Keratinocyte (primary cell): ENCODE results near the gene USP37. TPM values are rescaled to one million over a fixed set of nuclear protein-coding genes. Genes with fewer than 3 reads are reported as not detected.

Source experiments
- DNase-seq: peaks from one replicate; pipeline ENCODE4 v3.0.0-alpha.2; 2011; ENCODE audit warnings: low read depth, missing footprints, low spot score
- FAIRE-seq: peaks from 2 replicates; lab custom pipeline; 2011; peaks lifted over from hg19 to GRCh38; lab: Jason Lieb, UNC
- H2AFZ ChIP-seq: 2 replicates; pipeline ENCODE4 v1.6.0; 2012; ENCODE audit warnings: low read length, control low read depth, inconsistent platforms; ENCODE audit not compliant: control insufficient read depth
- H3K27ac ChIP-seq: 2 replicates; pipeline ENCODE4 v1.5.1; 2011; ENCODE audit warnings: low read length; ENCODE audit not compliant: control insufficient read depth, insufficient read depth
- H3K27me3 ChIP-seq: 3 replicates; pipeline ENCODE4 v1.6.0; 2011; ENCODE audit warnings: low read length; ENCODE audit not compliant: control insufficient read depth, insufficient read depth; ENCODE audit errors: extremely low read depth
- H3K36me3 ChIP-seq, 2 experiments: 2 replicates in 1 of 2; 3 replicates in 1 of 2; pipeline ENCODE4 v1.5.1; 2011; ENCODE audit warnings: low read length in 2 of 2, mild to moderate bottlenecking in 1 of 2; ENCODE audit not compliant: control insufficient read depth in 2 of 2, insufficient read depth in 2 of 2; ENCODE audit errors: extremely low read depth in 1 of 2
- H3K4me1 ChIP-seq: 3 replicates; pipeline ENCODE4 v1.5.1; 2011; ENCODE audit warnings: low read length; ENCODE audit not compliant: control insufficient read depth, insufficient read depth; ENCODE audit errors: extremely low read depth
- H3K4me2 ChIP-seq: 3 replicates; pipeline ENCODE4 v1.6.0; 2011; ENCODE audit warnings: low read depth, low read length; ENCODE audit not compliant: control insufficient read depth, insufficient read depth; ENCODE audit errors: extremely low read depth
- H3K4me3 ChIP-seq, 3 experiments: fragments of 200-600 bp in 1 of 3; sonication (generic) in 1 of 3; 2 replicates in 2 of 3; 3 replicates in 1 of 3; pipeline ENCODE4 v1.5.1; 2011 to 2016; ENCODE audit warnings: low read length in 3 of 3, mild to moderate bottlenecking in 3 of 3, control low read depth in 2 of 3, inconsistent platforms in 1 of 3, low read depth in 1 of 3, mixed read lengths in 1 of 3, mixed run types in 1 of 3, moderate library complexity in 1 of 3; ENCODE audit not compliant: control insufficient read depth in 2 of 3, insufficient read depth in 2 of 3; ENCODE audit errors: extremely low read depth in 1 of 3
- H3K79me2 ChIP-seq: 2 replicates; pipeline ENCODE4 v1.6.0; 2012; ENCODE audit warnings: low read length; ENCODE audit not compliant: control insufficient read depth, insufficient read depth
- H3K9ac ChIP-seq: 3 replicates; pipeline ENCODE4 v1.6.0; 2011; ENCODE audit warnings: low read length; ENCODE audit not compliant: control insufficient read depth, insufficient read depth; ENCODE audit errors: extremely low read depth
- H3K9me1 ChIP-seq: 3 replicates; pipeline ENCODE4 v1.6.0; 2011; ENCODE audit warnings: low read length; ENCODE audit not compliant: control insufficient read depth, insufficient read depth; ENCODE audit errors: extremely low read depth
- H3K9me3 ChIP-seq: 2 replicates; pipeline ENCODE4 v1.5.1; 2012; ENCODE audit warnings: low read depth, low read length; ENCODE audit not compliant: control insufficient read depth
- H4K20me1 ChIP-seq: 3 replicates; pipeline ENCODE4 v1.6.0; 2011; ENCODE audit warnings: low read length; ENCODE audit not compliant: control insufficient read depth, insufficient read depth; ENCODE audit errors: extremely low read depth
- CTCF ChIP-seq, 3 experiments: IDR thresholded peaks in 1 of 3; conservative IDR thresholded peaks in 1 of 3; optimal IDR thresholded peaks in 1 of 3; 2 replicates in 2 of 3; 3 replicates in 1 of 3; pipeline versions ENCODE3 to v1.5.1; 2011; ENCODE audit warnings: low read length in 3 of 3, mild to moderate bottlenecking in 3 of 3, moderate library complexity in 2 of 3, control low read depth in 1 of 3, inconsistent platforms in 1 of 3; ENCODE audit not compliant: insufficient read depth in 2 of 3; ENCODE audit errors: extremely low read depth in 1 of 3
- EZH2 ChIP-seq: IDR thresholded peaks from one replicate; pipeline ENCODE4 v1.6.1; 2012; ENCODE audit warnings: inconsistent platforms, mild to moderate bottlenecking, low read length, moderate library complexity
- dilution Hi-C: fragments of 300-500 bp; cut with MboI; formaldehyde crosslinking; loops from one replicate; pipeline ENCODE4 v1.7.0; 2020; ENCODE audit warnings: low sequenced_read_pairs; ENCODE audit not compliant: extremely low pct_ligation_motif_present
- polyA plus RNA-seq, 5 experiments: library from polyadenylated mRNA; depleted of rRNA in 3 of 5; stranded (reverse) in 3 of 5; stranded (forward) in 1 of 5; unstranded in 1 of 5; fragments of >200 nt; gene quantifications; 1 replicate in 1 of 5; 2 replicates in 3 of 5; 3 replicates in 1 of 5; pipeline versions ENCODE4 v1.2.1 to v1.2.3, GENCODE V29; 2011 to 2012; ENCODE audit warnings: missing spikeins in 2 of 5, low read depth in 1 of 5, low replicate concordance in 1 of 5

Gene USP37
- polyA plus RNA-seq, 1 donor (not counting 4 experiments of a cell fraction or from before 2014, with no cell fraction given), result 4.2 TPM

GRCh38 chr2:218406209-218406948 is 161.8 kb downstream of the USP37 start:
- Histone ChIP-seq H3K9ac (peak overlapping the region; percentile 58), H3K4me1 (peaks cover 23% of the 10 kb centered on the region), H3K4me2 (peak overlapping the region; percentile 80), H3K27ac (peak overlapping the region; percentile 39), H3K4me3 (peak overlapping the region; percentile 4 to 59 (median 18)), H3K27me3 (no peaks in the 10 kb centered on the region), H4K20me1 (no peaks in the 10 kb centered on the region), H3K9me1 (no peaks in the 10 kb centered on the region), H2AFZ (no peak overlapping the region), H3K9me3 (no peaks in the 10 kb centered on the region), H3K79me2 (peaks cover 10% of the 10 kb centered on the region), H3K36me3 (peaks cover 12% of the 10 kb centered on the region in 2 experiments)
- no peak for TF ChIP-seq EZH2
- peak in 2 of 3 experiments; percentile 60 to 86 for TF ChIP-seq CTCF (optimal IDR thresholded peaks at IDR 0.05 in 1 of 3, IDR thresholded peaks at IDR 0.05 in 1 of 3, conservative IDR thresholded peaks at IDR 0.05 in 1 of 3; ENCODE audit: extremely low read depth in 1 of 3, insufficient read depth in 2 of 3, low read length in 3 of 3)
- dilution Hi-C loops, result no loop called here
- DNase-seq, result no peak
- FAIRE-seq, result peak; percentile 39

DNA sequence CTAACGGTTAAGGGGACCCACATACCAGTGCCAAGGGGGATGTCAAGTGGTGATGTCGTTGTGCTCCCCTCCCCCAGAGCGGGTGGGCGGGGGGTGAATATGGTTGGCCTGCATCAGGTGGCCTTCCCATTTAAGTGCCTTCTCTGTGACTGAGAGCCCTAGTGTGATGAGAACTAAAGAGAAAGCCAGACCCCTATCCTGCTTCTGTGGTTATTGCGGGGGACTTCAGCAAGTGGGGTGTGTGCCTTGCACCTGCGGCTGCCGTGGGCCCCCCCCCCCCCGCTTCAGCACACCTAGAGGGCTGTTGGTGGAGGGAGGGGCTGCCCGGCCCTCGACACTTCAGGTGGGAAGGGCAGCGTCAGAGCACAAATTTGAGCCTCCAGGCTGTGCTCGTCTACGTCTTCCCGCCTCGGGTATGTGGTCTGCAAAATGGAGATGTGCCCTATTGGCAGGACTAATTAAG is 162.4 kb downstream of the USP37 start:
- Histone ChIP-seq H3K79me2 (peaks cover 15% of the 10 kb centered on the region), H3K4me3 (peak overlapping the region in 2 of 3 experiments; percentile 29 to 50), H3K27ac (peak overlapping the region; percentile 39), H3K4me2 (peak overlapping the region; percentile 80), H2AFZ (no peak overlapping the region), H3K27me3 (no peaks in the 10 kb centered on the region), H3K9me1 (no peaks in the 10 kb centered on the region), H3K9me3 (no peaks in the 10 kb centered on the region), H3K4me1 (peaks cover 27% of the 10 kb centered on the region), H3K9ac (peak overlapping the region; percentile 54), H4K20me1 (no peaks in the 10 kb centered on the region), H3K36me3 (peaks cover 12 to 13% of the 10 kb centered on the region in 2 experiments)
- dilution Hi-C loops, result no loop called here
- no peak for TF ChIP-seq EZH2
- no peak for TF ChIP-seq CTCF (optimal IDR thresholded peaks at IDR 0.05 in 1 of 3, IDR thresholded peaks at IDR 0.05 in 1 of 3, conservative IDR thresholded peaks at IDR 0.05 in 1 of 3; ENCODE audit: extremely low read depth in 1 of 3, insufficient read depth in 2 of 3, low read length in 3 of 3)
- FAIRE-seq (no peak), DNase-seq (no peak)
